ENCODE data around the gene OR13H1. TPM values are rescaled to one million over a fixed set of nuclear protein-coding genes. Genes with fewer than 3 reads are reported as not detected.

OR13H1 gene, protein sequence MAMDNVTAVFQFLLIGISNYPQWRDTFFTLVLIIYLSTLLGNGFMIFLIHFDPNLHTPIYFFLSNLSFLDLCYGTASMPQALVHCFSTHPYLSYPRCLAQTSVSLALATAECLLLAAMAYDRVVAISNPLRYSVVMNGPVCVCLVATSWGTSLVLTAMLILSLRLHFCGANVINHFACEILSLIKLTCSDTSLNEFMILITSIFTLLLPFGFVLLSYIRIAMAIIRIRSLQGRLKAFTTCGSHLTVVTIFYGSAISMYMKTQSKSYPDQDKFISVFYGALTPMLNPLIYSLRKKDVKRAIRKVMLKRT
- total RNA-seq: not detected in 2 replicates

DNA sequence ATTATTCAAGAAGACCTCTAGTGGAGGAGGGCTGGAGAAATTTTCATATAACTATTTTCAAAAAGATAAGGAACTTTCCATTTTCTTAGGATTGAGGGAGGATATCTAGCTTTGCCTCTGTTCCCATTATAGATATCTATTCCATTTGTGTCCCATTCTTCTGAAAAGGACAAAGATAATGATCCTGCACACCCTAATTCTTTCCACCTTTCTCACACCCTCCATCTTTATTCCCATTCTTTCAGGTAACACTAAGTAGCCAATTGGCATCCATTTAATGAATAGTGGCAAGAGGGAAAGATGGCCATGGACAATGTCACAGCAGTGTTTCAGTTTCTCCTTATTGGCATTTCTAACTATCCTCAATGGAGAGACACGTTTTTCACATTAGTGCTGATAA, at the start of gene OR13H1:
Gene OR13H1 (plus strand): TSS at position 301 of the 400 bp plus-strand sequence. CDS start 0 bp downstream, at position 301.

